Rectal smooth muscle tissue (tissue), 1 donor: ENCODE results near the gene GATB.

Source experiments
- H3K27ac ChIP-seq: one replicate; pipeline ENCODE4 v1.7.0; 2013; ENCODE audit warnings: low read depth, low read length, inconsistent platforms
- H3K27me3 ChIP-seq: one replicate; pipeline ENCODE4 v1.7.0; 2013; ENCODE audit warnings: low read length; ENCODE audit not compliant: control insufficient read depth, insufficient read depth
- H3K36me3 ChIP-seq: one replicate; pipeline ENCODE4 v1.7.0; 2013; ENCODE audit warnings: low read length; ENCODE audit not compliant: control insufficient read depth, insufficient read depth
- H3K4me1 ChIP-seq: one replicate; pipeline ENCODE4 v1.7.0; 2013; ENCODE audit warnings: low read length; ENCODE audit not compliant: control insufficient read depth, insufficient read depth
- H3K4me3 ChIP-seq: one replicate; pipeline ENCODE4 v1.7.0; 2013; ENCODE audit warnings: low read length
- H3K9ac ChIP-seq: one replicate; pipeline ENCODE4 v1.7.0; 2013; ENCODE audit warnings: low read length

GATB gene

GRCh38 chr4:151799417-151800012 is 38.7 kb upstream of the GATB start:
- H3K4me3 ChIP-seq: no peak overlapping the region
- no peaks in the 10 kb centered on the region for H3K4me1 ChIP-seq
- H3K9ac ChIP-seq: no peak overlapping the region
- H3K27ac ChIP-seq: no peak overlapping the region
- no peaks in the 10 kb centered on the region for H3K36me3 ChIP-seq
- no peaks in the 10 kb centered on the region for H3K27me3 ChIP-seq

- Histone ChIP-seq H3K27me3 (no peaks in the 10 kb centered on the region), H3K4me1 (no peaks in the 10 kb centered on the region), H3K27ac (no peak overlapping the region), H3K36me3 (no peaks in the 10 kb centered on the region), H3K9ac (no peak overlapping the region), H3K4me3 (no peak overlapping the region)
Observed at GRCh38 chr4:151798678-151799416, 38.0 kb upstream of the GATB start.

GRCh38 chr4:151797853-151798252 is 37.0 kb upstream of the GATB start:
- Histone ChIP-seq H3K27me3 (no peaks in the 10 kb centered on the region), H3K9ac (no peak overlapping the region), H3K4me1 (no peaks in the 10 kb centered on the region), H3K27ac (no peak overlapping the region), H3K4me3 (no peak overlapping the region), H3K36me3 (no peaks in the 10 kb centered on the region)

- no peaks in the 10 kb centered on the region for H3K27me3 ChIP-seq
- no peak overlapping the region for H3K4me3 ChIP-seq
- H3K36me3 ChIP-seq: no peaks in the 10 kb centered on the region
- no peak overlapping the region for H3K9ac ChIP-seq
- H3K27ac ChIP-seq: no peak overlapping the region
- H3K4me1 ChIP-seq: no peaks in the 10 kb centered on the region
Observed at GRCh38 chr4:151797131-151797530, 36.3 kb upstream of the GATB start.

- Histone ChIP-seq H3K36me3 (no peaks in the 10 kb centered on the region), H3K27ac (no peak overlapping the region), H3K4me3 (no peak overlapping the region), H3K9ac (no peak overlapping the region), H3K27me3 (no peaks in the 10 kb centered on the region), H3K4me1 (no peaks in the 10 kb centered on the region)
Observed at GRCh38 chr4:151796106-151796505, 35.3 kb upstream of the GATB start.

GRCh38 chr4:151792995-151793394 is 32.2 kb upstream of the GATB start:
- Histone ChIP-seq H3K27me3 (no peaks in the 10 kb centered on the region), H3K9ac (no peak overlapping the region), H3K36me3 (no peaks in the 10 kb centered on the region), H3K27ac (no peak overlapping the region), H3K4me1 (no peaks in the 10 kb centered on the region), H3K4me3 (no peak overlapping the region)

- Histone ChIP-seq H3K27me3 (no peaks in the 10 kb centered on the region), H3K27ac (no peak overlapping the region), H3K36me3 (no peaks in the 10 kb centered on the region)
Observed at GRCh38 chr4:151792530-151792929, 31.7 kb upstream of the GATB start.

GRCh38 chr4:151788021-151788420 is 27.2 kb upstream of the GATB start:
- Histone ChIP-seq H3K36me3 (no peaks in the 10 kb centered on the region), H3K4me3 (no peak overlapping the region), H3K27ac (no peak overlapping the region), H3K4me1 (no peaks in the 10 kb centered on the region), H3K9ac (no peak overlapping the region), H3K27me3 (no peaks in the 10 kb centered on the region)

More at GRCh38 chr4:151792530-151792929, 31.7 kb upstream of the GATB start:
- H3K4me1 ChIP-seq: no peaks in the 10 kb centered on the region
- H3K4me3 ChIP-seq: no peak overlapping the region
- no peak overlapping the region for H3K9ac ChIP-seq

GRCh38 chr4:151786158-151786495 is 25.3 kb upstream of the GATB start:
- H3K9ac ChIP-seq: no peak overlapping the region
- no peak overlapping the region for H3K27ac ChIP-seq
- no peaks in the 10 kb centered on the region for H3K36me3 ChIP-seq
- no peaks in the 10 kb centered on the region for H3K27me3 ChIP-seq
- H3K4me1 ChIP-seq: no peaks in the 10 kb centered on the region
- no peak overlapping the region for H3K4me3 ChIP-seq

GRCh38 chr4:151785484-151786157 is 24.8 kb upstream of the GATB start:
- Histone ChIP-seq H3K4me1 (no peaks in the 10 kb centered on the region), H3K9ac (no peak overlapping the region), H3K27ac (no peak overlapping the region), H3K36me3 (no peaks in the 10 kb centered on the region), H3K4me3 (no peak overlapping the region), H3K27me3 (no peaks in the 10 kb centered on the region)

- H3K9ac ChIP-seq: no peak overlapping the region
- no peaks in the 10 kb centered on the region for H3K4me1 ChIP-seq
- no peak overlapping the region for H3K4me3 ChIP-seq
- no peak overlapping the region for H3K27ac ChIP-seq
- no peaks in the 10 kb centered on the region for H3K27me3 ChIP-seq
- no peaks in the 10 kb centered on the region for H3K36me3 ChIP-seq
Observed at GRCh38 chr4:151784706-151785105, 23.9 kb upstream of the GATB start.

- H3K9ac ChIP-seq: no peak overlapping the region
- H3K4me1 ChIP-seq: no peaks in the 10 kb centered on the region
- H3K36me3 ChIP-seq: no peaks in the 10 kb centered on the region
- H3K4me3 ChIP-seq: no peak overlapping the region
- H3K27me3 ChIP-seq: no peaks in the 10 kb centered on the region
- H3K27ac ChIP-seq: no peak overlapping the region
Observed at GRCh38 chr4:151783867-151784266, 23.1 kb upstream of the GATB start.

GRCh38 chr4:151782296-151782695 is 21.5 kb upstream of the GATB start:
- Histone ChIP-seq H3K27ac (no peak overlapping the region), H3K4me3 (no peak overlapping the region), H3K36me3 (no peaks in the 10 kb centered on the region), H3K27me3 (no peaks in the 10 kb centered on the region), H3K4me1 (no peaks in the 10 kb centered on the region), H3K9ac (no peak overlapping the region)
